ENCODE data around the gene EFHD2. TPM values are rescaled to one million over a fixed set of nuclear protein-coding genes. Genes with fewer than 3 reads are reported as not detected.

The EFHD2 gene
- total and polyA plus RNA-seq, 2 of the 8 experiments (the other 6 are each of a cell fraction or from before 2014, with no cell fraction given): 24.4 to 25.1 TPM

DNA sequence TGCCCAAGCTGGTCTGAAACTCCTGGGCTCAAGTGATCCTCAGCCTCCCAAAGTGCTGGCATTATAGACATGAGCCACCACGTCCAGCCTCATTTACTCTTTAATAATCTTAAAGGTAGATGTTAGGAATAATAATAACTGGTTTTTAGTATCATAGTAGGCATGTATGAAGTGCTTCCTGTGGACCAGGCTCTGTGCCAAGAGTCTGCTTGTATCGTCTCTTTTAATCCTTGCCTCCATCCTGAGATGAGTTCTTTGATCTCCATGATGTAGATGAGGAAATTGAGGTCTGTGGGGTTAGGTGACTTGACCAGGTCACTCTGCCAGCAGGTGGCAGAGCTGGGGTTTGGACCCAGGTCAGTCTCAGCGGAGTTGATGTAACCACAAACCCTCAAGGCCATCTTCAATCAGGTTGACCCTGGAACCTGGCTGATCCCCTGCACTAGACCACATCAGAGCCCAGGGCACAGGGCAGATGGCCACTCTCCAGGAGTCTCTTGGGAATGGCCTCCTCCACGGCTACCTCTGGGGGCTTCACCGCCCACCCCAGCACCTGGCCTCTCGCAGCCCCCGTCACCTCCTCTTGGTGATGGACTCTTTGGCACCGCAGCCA is 11.3 kb downstream of the EFHD2 start (continued):
- TF ChIP-seq, protein P1, sequence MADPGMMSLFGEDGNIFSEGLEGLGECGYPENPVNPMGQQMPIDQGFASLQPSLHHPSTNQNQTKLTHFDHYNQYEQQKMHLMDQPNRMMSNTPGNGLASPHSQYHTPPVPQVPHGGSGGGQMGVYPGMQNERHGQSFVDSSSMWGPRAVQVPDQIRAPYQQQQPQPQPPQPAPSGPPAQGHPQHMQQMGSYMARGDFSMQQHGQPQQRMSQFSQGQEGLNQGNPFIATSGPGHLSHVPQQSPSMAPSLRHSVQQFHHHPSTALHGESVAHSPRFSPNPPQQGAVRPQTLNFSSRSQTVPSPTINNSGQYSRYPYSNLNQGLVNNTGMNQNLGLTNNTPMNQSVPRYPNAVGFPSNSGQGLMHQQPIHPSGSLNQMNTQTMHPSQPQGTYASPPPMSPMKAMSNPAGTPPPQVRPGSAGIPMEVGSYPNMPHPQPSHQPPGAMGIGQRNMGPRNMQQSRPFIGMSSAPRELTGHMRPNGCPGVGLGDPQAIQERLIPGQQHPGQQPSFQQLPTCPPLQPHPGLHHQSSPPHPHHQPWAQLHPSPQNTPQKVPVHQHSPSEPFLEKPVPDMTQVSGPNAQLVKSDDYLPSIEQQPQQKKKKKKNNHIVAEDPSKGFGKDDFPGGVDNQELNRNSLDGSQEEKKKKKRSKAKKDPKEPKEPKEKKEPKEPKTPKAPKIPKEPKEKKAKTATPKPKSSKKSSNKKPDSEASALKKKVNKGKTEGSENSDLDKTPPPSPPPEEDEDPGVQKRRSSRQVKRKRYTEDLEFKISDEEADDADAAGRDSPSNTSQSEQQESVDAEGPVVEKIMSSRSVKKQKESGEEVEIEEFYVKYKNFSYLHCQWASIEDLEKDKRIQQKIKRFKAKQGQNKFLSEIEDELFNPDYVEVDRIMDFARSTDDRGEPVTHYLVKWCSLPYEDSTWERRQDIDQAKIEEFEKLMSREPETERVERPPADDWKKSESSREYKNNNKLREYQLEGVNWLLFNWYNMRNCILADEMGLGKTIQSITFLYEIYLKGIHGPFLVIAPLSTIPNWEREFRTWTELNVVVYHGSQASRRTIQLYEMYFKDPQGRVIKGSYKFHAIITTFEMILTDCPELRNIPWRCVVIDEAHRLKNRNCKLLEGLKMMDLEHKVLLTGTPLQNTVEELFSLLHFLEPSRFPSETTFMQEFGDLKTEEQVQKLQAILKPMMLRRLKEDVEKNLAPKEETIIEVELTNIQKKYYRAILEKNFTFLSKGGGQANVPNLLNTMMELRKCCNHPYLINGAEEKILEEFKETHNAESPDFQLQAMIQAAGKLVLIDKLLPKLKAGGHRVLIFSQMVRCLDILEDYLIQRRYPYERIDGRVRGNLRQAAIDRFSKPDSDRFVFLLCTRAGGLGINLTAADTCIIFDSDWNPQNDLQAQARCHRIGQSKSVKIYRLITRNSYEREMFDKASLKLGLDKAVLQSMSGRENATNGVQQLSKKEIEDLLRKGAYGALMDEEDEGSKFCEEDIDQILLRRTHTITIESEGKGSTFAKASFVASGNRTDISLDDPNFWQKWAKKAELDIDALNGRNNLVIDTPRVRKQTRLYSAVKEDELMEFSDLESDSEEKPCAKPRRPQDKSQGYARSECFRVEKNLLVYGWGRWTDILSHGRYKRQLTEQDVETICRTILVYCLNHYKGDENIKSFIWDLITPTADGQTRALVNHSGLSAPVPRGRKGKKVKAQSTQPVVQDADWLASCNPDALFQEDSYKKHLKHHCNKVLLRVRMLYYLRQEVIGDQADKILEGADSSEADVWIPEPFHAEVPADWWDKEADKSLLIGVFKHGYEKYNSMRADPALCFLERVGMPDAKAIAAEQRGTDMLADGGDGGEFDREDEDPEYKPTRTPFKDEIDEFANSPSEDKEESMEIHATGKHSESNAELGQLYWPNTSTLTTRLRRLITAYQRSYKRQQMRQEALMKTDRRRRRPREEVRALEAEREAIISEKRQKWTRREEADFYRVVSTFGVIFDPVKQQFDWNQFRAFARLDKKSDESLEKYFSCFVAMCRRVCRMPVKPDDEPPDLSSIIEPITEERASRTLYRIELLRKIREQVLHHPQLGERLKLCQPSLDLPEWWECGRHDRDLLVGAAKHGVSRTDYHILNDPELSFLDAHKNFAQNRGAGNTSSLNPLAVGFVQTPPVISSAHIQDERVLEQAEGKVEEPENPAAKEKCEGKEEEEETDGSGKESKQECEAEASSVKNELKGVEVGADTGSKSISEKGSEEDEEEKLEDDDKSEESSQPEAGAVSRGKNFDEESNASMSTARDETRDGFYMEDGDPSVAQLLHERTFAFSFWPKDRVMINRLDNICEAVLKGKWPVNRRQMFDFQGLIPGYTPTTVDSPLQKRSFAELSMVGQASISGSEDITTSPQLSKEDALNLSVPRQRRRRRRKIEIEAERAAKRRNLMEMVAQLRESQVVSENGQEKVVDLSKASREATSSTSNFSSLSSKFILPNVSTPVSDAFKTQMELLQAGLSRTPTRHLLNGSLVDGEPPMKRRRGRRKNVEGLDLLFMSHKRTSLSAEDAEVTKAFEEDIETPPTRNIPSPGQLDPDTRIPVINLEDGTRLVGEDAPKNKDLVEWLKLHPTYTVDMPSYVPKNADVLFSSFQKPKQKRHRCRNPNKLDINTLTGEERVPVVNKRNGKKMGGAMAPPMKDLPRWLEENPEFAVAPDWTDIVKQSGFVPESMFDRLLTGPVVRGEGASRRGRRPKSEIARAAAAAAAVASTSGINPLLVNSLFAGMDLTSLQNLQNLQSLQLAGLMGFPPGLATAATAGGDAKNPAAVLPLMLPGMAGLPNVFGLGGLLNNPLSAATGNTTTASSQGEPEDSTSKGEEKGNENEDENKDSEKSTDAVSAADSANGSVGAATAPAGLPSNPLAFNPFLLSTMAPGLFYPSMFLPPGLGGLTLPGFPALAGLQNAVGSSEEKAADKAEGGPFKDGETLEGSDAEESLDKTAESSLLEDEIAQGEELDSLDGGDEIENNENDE (IDR thresholded peaks at IDR 0.05; ENCODE audit: insufficient replicate concordance, low read length): no peak
- TF ChIP-seq JUND (IDR thresholded peaks at IDR 0.05; ENCODE audit: low read length) (no peak), NRF1 (IDR thresholded peaks at IDR 0.05; ENCODE audit: low read depth, low read length) (no peak), EZH2 (IDR thresholded peaks at IDR 0.05; ENCODE audit: low read depth, low read length, severe bottlenecking) (no peak), SAP30 (IDR thresholded peaks at IDR 0.05; ENCODE audit: insufficient read depth, insufficient replicate concordance, low read length) (no peak), SUZ12 (IDR thresholded peaks at IDR 0.05; ENCODE audit: low read length) (no peak), ZNF274 (IDR thresholded peaks at IDR 0.05; ENCODE audit: borderline replicate concordance, extremely low read depth, low read length) (no peak), GABPA (IDR thresholded peaks at IDR 0.05; ENCODE audit: borderline replicate concordance, insufficient read depth, low read length) (no peak), CHD2 (IDR thresholded peaks at IDR 0.05; ENCODE audit: low read length) (no peak)

Data from H1 (cell line).